Peyer's patch (tissue), 4 donors: ENCODE results near the gene SAMM50.

Source experiments
- POLR2A ChIP-seq, 2 donors: fragments of 450-650 bp; IDR thresholded peaks; one replicate each; pipeline ENCODE4 v1.5.1; 2017; ENCODE audit warnings: antibody characterized with exemption in 2 of 2, mild to moderate bottlenecking in 2 of 2, moderate library complexity in 2 of 2
- TF ChIP-seq, protein P1 (sequence below), 6 experiments: fragments of 450-650 bp in 4 of 6; fragments of 200-600 bp in 2 of 6; sonication (generic) in 1 of 6; IDR thresholded peaks; one replicate each; pipeline ENCODE4 v1.5.1; 2017 to 2019; ENCODE audit warnings: antibody characterized with exemption in 6 of 6, mild to moderate bottlenecking in 3 of 6, moderate library complexity in 1 of 6

DNA sequence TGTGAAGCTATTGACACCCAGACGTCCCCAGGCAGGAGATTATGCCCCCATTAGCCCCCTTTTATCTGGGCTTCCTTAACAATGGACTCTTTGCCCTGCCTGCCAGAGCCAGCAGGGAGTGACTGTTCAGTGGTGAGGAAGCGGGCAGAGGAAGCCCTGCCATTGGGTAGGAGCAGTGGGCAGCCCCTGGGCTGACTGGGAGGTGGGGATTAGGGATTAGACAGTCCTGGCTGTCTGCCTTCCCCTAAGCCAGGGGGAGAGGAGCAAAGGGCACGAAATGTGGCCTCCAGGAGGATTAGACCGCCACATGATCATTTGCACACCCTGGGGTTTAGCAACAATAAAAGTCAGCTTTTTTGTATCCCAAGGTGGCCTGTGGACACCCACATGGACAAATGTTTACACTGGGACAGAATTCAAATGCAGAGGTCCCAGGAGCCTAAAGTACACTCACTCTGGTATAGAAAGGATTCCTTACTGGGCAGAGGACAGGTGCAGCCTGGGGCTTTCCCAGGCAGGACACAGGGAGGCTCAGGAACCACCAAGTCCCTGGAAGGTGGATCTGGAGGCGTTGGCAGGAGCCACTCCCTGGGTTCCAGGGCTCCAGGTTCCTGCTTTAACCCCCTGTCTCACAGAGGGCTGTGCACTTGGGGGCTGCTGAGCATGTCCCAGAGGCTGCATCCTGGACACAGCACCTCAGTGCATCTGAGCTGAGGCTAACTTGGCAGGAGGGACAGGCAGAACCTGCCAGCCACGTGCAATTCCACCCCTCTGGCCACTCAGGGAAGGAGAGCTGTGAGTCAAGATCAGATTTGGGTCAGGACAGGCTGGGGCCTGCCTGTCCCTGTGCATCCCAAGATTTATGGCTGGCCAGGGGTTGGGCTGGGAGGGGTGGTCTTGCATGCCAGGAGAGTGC lies 29.6 kb upstream of the SAMM50 start:
- TF ChIP-seq, protein P1, sequence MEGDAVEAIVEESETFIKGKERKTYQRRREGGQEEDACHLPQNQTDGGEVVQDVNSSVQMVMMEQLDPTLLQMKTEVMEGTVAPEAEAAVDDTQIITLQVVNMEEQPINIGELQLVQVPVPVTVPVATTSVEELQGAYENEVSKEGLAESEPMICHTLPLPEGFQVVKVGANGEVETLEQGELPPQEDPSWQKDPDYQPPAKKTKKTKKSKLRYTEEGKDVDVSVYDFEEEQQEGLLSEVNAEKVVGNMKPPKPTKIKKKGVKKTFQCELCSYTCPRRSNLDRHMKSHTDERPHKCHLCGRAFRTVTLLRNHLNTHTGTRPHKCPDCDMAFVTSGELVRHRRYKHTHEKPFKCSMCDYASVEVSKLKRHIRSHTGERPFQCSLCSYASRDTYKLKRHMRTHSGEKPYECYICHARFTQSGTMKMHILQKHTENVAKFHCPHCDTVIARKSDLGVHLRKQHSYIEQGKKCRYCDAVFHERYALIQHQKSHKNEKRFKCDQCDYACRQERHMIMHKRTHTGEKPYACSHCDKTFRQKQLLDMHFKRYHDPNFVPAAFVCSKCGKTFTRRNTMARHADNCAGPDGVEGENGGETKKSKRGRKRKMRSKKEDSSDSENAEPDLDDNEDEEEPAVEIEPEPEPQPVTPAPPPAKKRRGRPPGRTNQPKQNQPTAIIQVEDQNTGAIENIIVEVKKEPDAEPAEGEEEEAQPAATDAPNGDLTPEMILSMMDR (IDR thresholded peaks at IDR 0.05) = no peak
- no peak for TF ChIP-seq POLR2A (IDR thresholded peaks at IDR 0.05)
